Nephron (organoid): Measurements from ENCODE around the gene PARG.
"Not testable (repeated sequence)": the region's sequence is repeated elsewhere in the genome, so short reads cannot be mapped to it uniquely, and the experiment has no call there.

Source experiments
- H3K27ac Mint-ChIP-seq, 3 experiments: 2 replicates each; pipeline ENCODE4 v1.8.0; 2020; ENCODE audit warnings: mixed read lengths in 3 of 3, mild to moderate bottlenecking in 2 of 3, moderate library complexity in 1 of 3
- H3K27me3 Mint-ChIP-seq: 2 replicates; pipeline ENCODE4 v1.8.0; 2021; ENCODE audit warnings: low read depth, mild to moderate bottlenecking, moderate library complexity, mixed read lengths
- H3K36me3 Mint-ChIP-seq: 2 replicates; pipeline ENCODE4 v1.8.0; 2020; ENCODE audit warnings: low read depth, mixed read lengths
- H3K4me1 Mint-ChIP-seq: 2 replicates; pipeline ENCODE4 v1.8.0; 2020; ENCODE audit warnings: mixed read lengths
- H3K4me3 Mint-ChIP-seq, 3 experiments: 2 replicates each; pipeline ENCODE4 v1.8.0; 2020; ENCODE audit warnings: mild to moderate bottlenecking in 3 of 3, mixed read lengths in 3 of 3, moderate library complexity in 2 of 3
- H3K9me3 Mint-ChIP-seq: 2 replicates; pipeline ENCODE4 v1.8.0; 2020; ENCODE audit warnings: mixed read lengths
- CTCF ChIP-seq, 3 experiments: fragments of 200-600 bp; sonication (generic); IDR thresholded peaks; one replicate each; pipeline ENCODE4 v1.5.0; 2021; ENCODE audit warnings: antibody characterized with exemption in 3 of 3; ENCODE audit not compliant: unreplicated experiment in 3 of 3

PARG gene

GRCh38 chr10:49882327-49882726 lies 59.5 kb downstream of the PARG start:
- peaks cover 13% of the 10 kb centered on the region for H3K9me3 Mint-ChIP-seq
- H3K4me3 Mint-ChIP-seq, H3K27me3 Mint-ChIP-seq, H3K27ac Mint-ChIP-seq, H3K4me1 Mint-ChIP-seq: not testable (repeated sequence)
- peaks cover 29% of the 10 kb centered on the region for H3K36me3 Mint-ChIP-seq

GRCh38 chr10:49872740-49873139 lies 69.1 kb downstream of the PARG start:
- H3K4me1 Mint-ChIP-seq, H3K36me3 Mint-ChIP-seq, H3K27ac Mint-ChIP-seq, H3K27me3 Mint-ChIP-seq, H3K9me3 Mint-ChIP-seq, H3K4me3 Mint-ChIP-seq: not testable (repeated sequence)

GRCh38 chr10:49871462-49871861 lies 70.4 kb downstream of the PARG start:
- not testable (repeated sequence) for H3K27ac Mint-ChIP-seq, H3K27me3 Mint-ChIP-seq, H3K9me3 Mint-ChIP-seq, H3K36me3 Mint-ChIP-seq, H3K4me1 Mint-ChIP-seq, H3K4me3 Mint-ChIP-seq

- not testable (repeated sequence) for H3K27ac Mint-ChIP-seq, H3K4me3 Mint-ChIP-seq, H3K4me1 Mint-ChIP-seq, H3K9me3 Mint-ChIP-seq, H3K36me3 Mint-ChIP-seq, H3K27me3 Mint-ChIP-seq
These were observed 81.9 kb downstream of the PARG start for GRCh38 chr10:49859933-49860332.

GRCh38 chr10:49858697-49859382 lies 83.0 kb downstream of the PARG start:
- H3K27me3 Mint-ChIP-seq, H3K27ac Mint-ChIP-seq, H3K4me3 Mint-ChIP-seq, H3K9me3 Mint-ChIP-seq, H3K36me3 Mint-ChIP-seq, H3K4me1 Mint-ChIP-seq: not testable (repeated sequence)

GRCh38 chr10:49849520-49849919 lies 92.3 kb downstream of the PARG start:
- not testable (repeated sequence) for H3K27me3 Mint-ChIP-seq, H3K4me1 Mint-ChIP-seq, H3K9me3 Mint-ChIP-seq, H3K27ac Mint-ChIP-seq, H3K4me3 Mint-ChIP-seq
- H3K36me3 Mint-ChIP-seq: peaks cover 15% of the 10 kb centered on the region

GRCh38 chr10:49844775-49845595 lies 96.8 kb downstream of the PARG start:
- H3K36me3 Mint-ChIP-seq: peaks cover 49% of the 10 kb centered on the region

GRCh38 chr10:49842333-49842628 lies 99.5 kb downstream of the PARG start:
- not testable (repeated sequence) for H3K9me3 Mint-ChIP-seq, H3K4me1 Mint-ChIP-seq, H3K4me3 Mint-ChIP-seq, H3K27me3 Mint-ChIP-seq
- peak overlapping the region in 1 of 3 experiments; percentile 70 for H3K27ac Mint-ChIP-seq
- H3K36me3 Mint-ChIP-seq: peaks cover 64% of the 10 kb centered on the region

More at GRCh38 chr10:49844775-49845595, 96.8 kb downstream of the PARG start:
- H3K4me1 Mint-ChIP-seq: no peaks in the 10 kb centered on the region
- H3K9me3 Mint-ChIP-seq: no peaks in the 10 kb centered on the region
- H3K27me3 Mint-ChIP-seq: no peaks in the 10 kb centered on the region
- H3K27ac Mint-ChIP-seq: no peak overlapping the region
- H3K4me3 Mint-ChIP-seq: no peak overlapping the region
- TF ChIP-seq CTCF (IDR thresholded peaks at IDR 0.05; ENCODE audit: unreplicated experiment in 3 of 3): no peak

GRCh38 chr10:49841615-49842332 lies 100.1 kb downstream of the PARG start:
- no peaks in the 10 kb centered on the region for H3K27me3 Mint-ChIP-seq
- no peaks in the 10 kb centered on the region for H3K9me3 Mint-ChIP-seq
- H3K4me3 Mint-ChIP-seq: no peak overlapping the region
- H3K36me3 Mint-ChIP-seq: peaks cover 66% of the 10 kb centered on the region
- no peaks in the 10 kb centered on the region for H3K4me1 Mint-ChIP-seq
- H3K27ac Mint-ChIP-seq: peak overlapping the region; percentile 14 to 70 (median 34)
- no peak for TF ChIP-seq CTCF (IDR thresholded peaks at IDR 0.05; ENCODE audit: unreplicated experiment in 3 of 3)
